ENCODE measurements around the gene BBS9. TPM values are rescaled to one million over a fixed set of nuclear protein-coding genes. Genes with fewer than 3 reads are reported as not detected.

BBS9 gene
- total RNA-seq (2022) = 4.7 and 5.6 TPM in 2 replicates
- Bru-seq, nascent RNA = percentile 42 among the genes with signal in this experiment
- BruChase-seq, experiment 1, labeled RNA remaining after a 2-hour chase = percentile 39 among the genes with signal in this experiment
- percentile 32 among the genes with signal in this experiment for BruChase-seq, experiment 2, labeled RNA remaining after a 6-hour chase
- long read RNA-seq, partial matches to known transcripts = 1 of 3 reads
- long read RNA-seq, other reads (novel, unspliced or antisense) = 2 of 3 reads

GRCh38 chr7:33128990-33129805 is at the start of gene BBS9:
TSS of gene BBS9 (plus strand) at chr7:33129564. CDS start at chr7:33146253, 16,689 bp downstream.
- peak within 1 kb of the TSS; percentile 92 for H3K4me3 Mint-ChIP-seq (ENCODE audit: unreplicated experiment)
- no peaks in the 10 kb centered on the region for H3K4me1 Mint-ChIP-seq (ENCODE audit: low read depth, unreplicated experiment)
- no peaks in the 10 kb centered on the region for H3K9me3 Mint-ChIP-seq (ENCODE audit: unreplicated experiment)
- DNase-seq = peak; percentile 92 to 94
- intact Hi-C loops (cut with micrococcal nuclease; ENCODE audit: unreplicated experiment) = loop anchor here (1.0 to 5.0 kb wide), 2 partner anchors 20 to 67 kb away; partner anchors contain the start of genes NT5C3A and RP9
- no peaks in the 10 kb centered on the region for H3K4me1 ChIP-seq
- no peaks in the 10 kb centered on the region for H3K9me3 ChIP-seq
- peak within 1 kb of the TSS; percentile 85 for H3K27ac Mint-ChIP-seq (ENCODE audit: unreplicated experiment)
- peaks cover 5% of the 10 kb centered on the region for H3K36me3 Mint-ChIP-seq (ENCODE audit: insufficient read depth, unreplicated experiment)
- no peaks in the 10 kb centered on the region for H3K36me3 ChIP-seq (ENCODE audit: control insufficient read depth, insufficient read depth, low read length)
- peak within 1 kb of the TSS; percentile 97 for H3K4me3 ChIP-seq (ENCODE audit: low read depth, low read length)
- BruUV-seq (replicated peaks) = no TSS peak
- POLR2A ChIA-PET = no interaction called here
- CTCF ChIA-PET = interaction anchor here (0.6 to 0.9 kb wide), 2 partner anchors 19 to 20 kb away, joined by 3 read pairs; partner anchors contain the start of gene RP9
- peaks cover 3% of the 10 kb centered on the region for H3K27me3 Mint-ChIP-seq (ENCODE audit: insufficient read depth, unreplicated experiment)
- H3K27me3 ChIP-seq (replicated peaks; ENCODE audit: control insufficient read depth, insufficient read depth, low read length) = no peaks in the 10 kb centered on the region
- no peak for TF ChIP-seq CTCF (IDR thresholded peaks at IDR 0.05; ENCODE audit: insufficient read depth in 1 of 2, low read depth in 1 of 2, low read length in 1 of 2, severe bottlenecking in 1 of 2, unreplicated experiment in 1 of 2)

- TF ChIP-seq CTCF (IDR thresholded peaks at IDR 0.05; ENCODE audit: insufficient read depth in 1 of 2, low read depth in 1 of 2, low read length in 1 of 2, severe bottlenecking in 1 of 2, unreplicated experiment in 1 of 2) = no peak
- Histone ChIP-seq H3K27me3 (replicated peaks; ENCODE audit: control insufficient read depth, insufficient read depth, low read length) (no peaks in the 10 kb centered on the region; the same call in 1 of the 2 replicates), H3K4me3 (ENCODE audit: low read depth, low read length) (no peak overlapping the region), H3K36me3 (ENCODE audit: control insufficient read depth, insufficient read depth, low read length) (no peaks in the 10 kb centered on the region), H3K4me1 (no peaks in the 10 kb centered on the region; the same call in 1 of the 2 replicates), H3K9me3 (no peaks in the 10 kb centered on the region)
- Mint-ChIP-seq H3K36me3 (ENCODE audit: insufficient read depth, unreplicated experiment) (no peaks in the 10 kb centered on the region), H3K27ac (ENCODE audit: unreplicated experiment) (no peak overlapping the region), H3K27me3 (ENCODE audit: insufficient read depth, unreplicated experiment) (peaks cover 13% of the 10 kb centered on the region), H3K4me3 (ENCODE audit: unreplicated experiment) (no peak overlapping the region), H3K9me3 (ENCODE audit: unreplicated experiment) (no peaks in the 10 kb centered on the region), H3K4me1 (ENCODE audit: low read depth, unreplicated experiment) (no peaks in the 10 kb centered on the region)
- CTCF ChIA-PET = no interaction called here
- POLR2A ChIA-PET = no interaction called here
- no peak for DNase-seq
- no TSS peak for BruUV-seq (replicated peaks)
- intact Hi-C loops (cut with micrococcal nuclease; ENCODE audit: unreplicated experiment) = no loop called here
Observed at GRCh38 chr7:33079763-33080690, 49.3 kb upstream of the BBS9 start.

GRCh38 chr7:33087356-33087755 is 42.0 kb upstream of the BBS9 start:
- no TSS peak for BruUV-seq (replicated peaks)
- no peaks in the 10 kb centered on the region for H3K36me3 ChIP-seq (ENCODE audit: control insufficient read depth, insufficient read depth, low read length)
- CTCF ChIA-PET = no interaction called here
- H3K27ac Mint-ChIP-seq (ENCODE audit: unreplicated experiment) = no peak overlapping the region
- no peak overlapping the region for H3K4me3 ChIP-seq (ENCODE audit: low read depth, low read length)
- no peak overlapping the region for H3K4me3 Mint-ChIP-seq (ENCODE audit: unreplicated experiment)
- TF ChIP-seq CTCF (IDR thresholded peaks at IDR 0.05; ENCODE audit: insufficient read depth in 1 of 2, low read depth in 1 of 2, low read length in 1 of 2, severe bottlenecking in 1 of 2, unreplicated experiment in 1 of 2) = no peak
- no peaks in the 10 kb centered on the region for H3K9me3 Mint-ChIP-seq (ENCODE audit: unreplicated experiment)
- no peaks in the 10 kb centered on the region for H3K4me1 ChIP-seq
- POLR2A ChIA-PET = no interaction called here
- intact Hi-C loops (cut with micrococcal nuclease; ENCODE audit: unreplicated experiment) = no loop called here
- H3K4me1 Mint-ChIP-seq (ENCODE audit: low read depth, unreplicated experiment) = no peaks in the 10 kb centered on the region
- no peaks in the 10 kb centered on the region for H3K27me3 ChIP-seq (replicated peaks; ENCODE audit: control insufficient read depth, insufficient read depth, low read length)
- H3K9me3 ChIP-seq = no peaks in the 10 kb centered on the region
- DNase-seq = no peak
- no peaks in the 10 kb centered on the region for H3K27me3 Mint-ChIP-seq (ENCODE audit: insufficient read depth, unreplicated experiment)
- H3K36me3 Mint-ChIP-seq (ENCODE audit: insufficient read depth, unreplicated experiment) = peaks cover 5% of the 10 kb centered on the region
